Measurements from ENCODE around the gene IGLL1.
"Not testable (repeated sequence)": the region's sequence is repeated elsewhere in the genome, so short reads cannot be mapped to it uniquely, and the experiment has no call there.

Gene IGLL1

DNA sequence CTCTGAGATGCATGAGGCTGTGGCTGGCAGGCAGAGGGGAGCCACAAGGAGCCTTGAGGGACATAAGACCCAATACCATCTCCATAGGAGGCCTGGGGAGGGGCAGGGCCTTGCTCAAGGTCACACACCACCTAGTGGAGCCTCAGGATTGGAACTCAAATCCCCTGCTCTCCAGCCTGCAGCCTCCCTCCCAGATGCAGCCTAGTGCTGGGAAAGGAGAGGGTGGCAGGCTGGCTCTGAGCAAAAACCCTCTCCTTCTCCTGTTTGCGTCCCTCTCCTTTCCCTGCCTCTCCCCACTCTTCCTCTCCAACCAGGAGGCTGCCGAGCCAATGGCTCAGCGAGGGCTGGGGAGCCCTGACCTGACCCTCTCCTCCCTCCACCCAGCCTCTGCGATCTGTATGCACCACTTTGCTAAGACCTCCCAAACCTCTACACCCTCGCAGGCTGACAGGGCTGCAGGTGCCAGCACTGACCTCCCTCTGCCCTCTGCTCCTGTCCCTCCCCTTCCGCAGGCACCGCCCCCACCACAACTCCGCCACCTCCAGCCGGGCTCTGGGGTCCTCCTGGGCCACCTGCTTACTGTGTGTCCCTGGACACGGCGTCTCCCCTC is 14.7 kb downstream of the IGLL1 start:
- Histone ChIP-seq H3K36me3 (ENCODE audit: control insufficient read depth, insufficient read depth, low read length) (no peaks in the 10 kb centered on the region), H3K4me1 (ENCODE audit: control insufficient read depth, insufficient read depth, low read length, poor library complexity, severe bottlenecking) (peaks cover 7% of the 10 kb centered on the region), H3K27me3 (replicated peaks; ENCODE audit: control insufficient read depth, insufficient read depth, low read length, poor library complexity, severe bottlenecking) (peaks cover 20% of the 10 kb centered on the region), H3K9me3 (ENCODE audit: control insufficient read depth, low read length) (no peaks in the 10 kb centered on the region), H3K27ac (ENCODE audit: insufficient read depth, low read length, poor library complexity, severe bottlenecking) (no peak overlapping the region), H3K4me3 (ENCODE audit: insufficient read depth, low read depth, low read length, poor library complexity, severe bottlenecking) (peak overlapping the region; percentile 67)
- DNase-seq, result no peak

DNA sequence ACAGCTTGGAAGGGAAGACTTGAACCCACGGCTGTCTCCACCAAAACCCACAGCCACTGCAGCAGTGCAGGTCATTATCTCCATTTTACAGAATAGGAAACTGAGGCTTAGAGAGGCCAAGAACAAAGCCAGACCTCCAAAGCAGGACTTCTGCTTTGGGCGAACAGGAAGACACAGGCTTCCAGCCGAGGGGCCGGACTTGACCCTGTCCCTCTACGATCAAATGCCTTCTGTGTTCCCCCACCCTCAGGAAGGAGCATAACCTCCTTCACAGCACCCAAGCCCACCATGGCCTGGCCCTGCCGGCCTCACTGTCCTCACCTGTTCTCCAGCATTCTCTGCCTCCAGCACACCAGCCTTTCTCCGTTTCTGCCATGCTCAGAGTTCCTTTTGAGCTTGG is 15.8 kb downstream of the IGLL1 start:
- Histone ChIP-seq H3K27me3 (replicated peaks; ENCODE audit: control insufficient read depth, insufficient read depth, low read length, poor library complexity, severe bottlenecking) (peaks cover 20% of the 10 kb centered on the region), H3K4me3 (ENCODE audit: insufficient read depth, low read depth, low read length, poor library complexity, severe bottlenecking) (no peak overlapping the region), H3K27ac (ENCODE audit: insufficient read depth, low read length, poor library complexity, severe bottlenecking) (no peak overlapping the region), H3K4me1 (ENCODE audit: control insufficient read depth, insufficient read depth, low read length, poor library complexity, severe bottlenecking) (peaks cover 7% of the 10 kb centered on the region), H3K36me3 (ENCODE audit: control insufficient read depth, insufficient read depth, low read length) (no peaks in the 10 kb centered on the region), H3K9me3 (ENCODE audit: control insufficient read depth, low read length) (no peaks in the 10 kb centered on the region)
- DNase-seq, result no peak

DNA sequence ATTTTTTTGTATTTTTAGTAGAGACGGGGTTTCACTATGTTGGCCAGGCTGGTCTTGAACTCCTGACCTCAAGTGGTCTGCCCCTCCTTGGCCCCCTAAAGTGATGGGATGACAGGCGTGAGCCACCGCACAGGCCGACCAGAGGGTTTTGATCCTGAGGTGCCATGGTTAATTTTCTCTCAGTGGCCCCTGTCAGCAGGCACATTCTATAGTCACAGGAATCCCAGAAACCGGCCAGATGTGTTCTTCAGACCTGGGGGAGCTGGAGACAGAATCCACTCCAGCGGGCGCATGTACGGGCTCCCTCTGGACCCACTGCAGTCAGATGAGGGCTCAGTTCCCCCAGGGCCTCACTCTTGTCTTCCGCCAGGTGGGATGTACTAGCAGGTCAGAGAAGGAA is 17.0 kb downstream of the IGLL1 start:
- H3K27me3 ChIP-seq (replicated peaks; ENCODE audit: control insufficient read depth, insufficient read depth, low read length, poor library complexity, severe bottlenecking), result peaks cover 20% of the 10 kb centered on the region
- H3K4me1 ChIP-seq (ENCODE audit: control insufficient read depth, insufficient read depth, low read length, poor library complexity, severe bottlenecking), result peaks cover 7% of the 10 kb centered on the region
- no peak overlapping the region for H3K27ac ChIP-seq (ENCODE audit: insufficient read depth, low read length, poor library complexity, severe bottlenecking)
- H3K9me3 ChIP-seq (ENCODE audit: control insufficient read depth, low read length), result no peaks in the 10 kb centered on the region
- H3K36me3 ChIP-seq (ENCODE audit: control insufficient read depth, insufficient read depth, low read length), result no peaks in the 10 kb centered on the region
- DNase-seq, result no peak
- no peak overlapping the region for H3K4me3 ChIP-seq (ENCODE audit: insufficient read depth, low read depth, low read length, poor library complexity, severe bottlenecking)

DNA sequence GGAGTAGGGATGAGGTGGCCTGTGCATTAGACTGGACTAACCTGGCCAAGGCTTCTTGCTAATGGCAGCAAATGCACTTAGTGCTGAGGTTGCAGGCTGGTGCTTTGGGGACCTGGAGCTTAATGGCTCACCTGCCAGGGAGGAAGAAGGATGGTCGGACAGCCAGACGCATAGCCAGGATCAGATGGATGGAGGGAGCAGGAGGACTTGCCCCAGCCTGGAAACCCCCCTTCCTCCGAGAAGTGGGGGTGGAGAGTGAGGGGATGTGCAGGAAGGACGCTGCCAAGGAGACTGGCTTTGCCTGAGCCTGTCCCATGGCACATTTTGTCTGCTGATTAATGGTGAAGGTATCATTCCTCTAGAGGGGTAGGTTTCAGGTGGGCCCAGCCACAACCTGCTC is 17.9 kb downstream of the IGLL1 start:
- no peak overlapping the region for H3K4me3 ChIP-seq (ENCODE audit: insufficient read depth, low read depth, low read length, poor library complexity, severe bottlenecking)
- no peak overlapping the region for H3K27ac ChIP-seq (ENCODE audit: insufficient read depth, low read length, poor library complexity, severe bottlenecking)
- peaks cover 7% of the 10 kb centered on the region for H3K4me1 ChIP-seq (ENCODE audit: control insufficient read depth, insufficient read depth, low read length, poor library complexity, severe bottlenecking)
- no peaks in the 10 kb centered on the region for H3K9me3 ChIP-seq (ENCODE audit: control insufficient read depth, low read length)
- H3K36me3 ChIP-seq (ENCODE audit: control insufficient read depth, insufficient read depth, low read length), result no peaks in the 10 kb centered on the region
- H3K27me3 ChIP-seq (replicated peaks; ENCODE audit: control insufficient read depth, insufficient read depth, low read length, poor library complexity, severe bottlenecking), result peaks cover 15% of the 10 kb centered on the region
- DNase-seq, result no peak

DNA sequence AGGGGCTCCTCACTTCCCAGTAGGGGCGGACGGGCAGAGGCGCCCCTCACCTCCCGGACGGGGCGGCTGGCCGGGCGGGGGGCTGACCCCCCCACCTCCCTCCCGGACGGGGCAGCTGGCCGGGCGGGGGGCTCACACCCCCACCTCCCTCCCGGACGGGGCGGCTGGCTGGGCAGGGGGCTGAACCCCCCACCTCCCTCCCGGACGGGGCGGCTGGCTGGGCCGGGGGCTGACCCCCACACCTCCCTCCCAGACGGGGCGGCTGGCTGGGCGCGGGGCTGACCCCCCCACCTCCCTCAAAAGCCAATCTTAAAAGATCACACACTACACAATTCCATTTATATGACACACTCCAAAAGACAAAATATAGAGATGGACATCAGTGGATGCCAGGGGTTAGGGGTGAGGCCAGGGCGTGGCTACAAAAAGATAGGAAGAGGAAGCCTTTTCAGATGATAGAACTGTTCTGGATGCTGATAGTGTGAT is 19.0 kb downstream of the IGLL1 start:
- H3K27ac ChIP-seq (ENCODE audit: insufficient read depth, low read length, poor library complexity, severe bottlenecking); H3K36me3 ChIP-seq (ENCODE audit: control insufficient read depth, insufficient read depth, low read length); H3K4me3 ChIP-seq (ENCODE audit: insufficient read depth, low read depth, low read length, poor library complexity, severe bottlenecking); H3K27me3 ChIP-seq (replicated peaks; ENCODE audit: control insufficient read depth, insufficient read depth, low read length, poor library complexity, severe bottlenecking); H3K9me3 ChIP-seq (ENCODE audit: control insufficient read depth, low read length); DNase-seq; H3K4me1 ChIP-seq (ENCODE audit: control insufficient read depth, insufficient read depth, low read length, poor library complexity, severe bottlenecking): not testable (repeated sequence)

DNA sequence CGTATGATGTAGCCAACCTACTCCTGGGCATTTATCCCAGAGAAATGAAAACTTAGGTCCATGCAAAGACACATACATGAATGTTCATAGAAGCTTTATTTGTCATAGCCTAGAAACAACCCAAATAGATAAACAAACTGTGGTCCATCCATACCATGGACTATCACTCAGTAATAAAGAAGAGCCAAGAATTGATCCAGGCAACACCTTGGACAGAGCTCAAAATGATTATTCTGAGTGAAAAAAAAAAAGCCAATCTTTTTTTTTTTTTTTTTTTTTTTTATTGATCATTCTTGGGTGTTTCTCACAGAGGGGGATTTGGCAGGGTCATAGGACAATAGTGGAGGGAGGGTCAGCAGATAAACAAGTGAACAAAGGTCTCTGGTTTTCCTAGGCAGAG is 19.9 kb downstream of the IGLL1 start:
- not testable (repeated sequence) for H3K27ac ChIP-seq (ENCODE audit: insufficient read depth, low read length, poor library complexity, severe bottlenecking); H3K9me3 ChIP-seq (ENCODE audit: control insufficient read depth, low read length); H3K4me3 ChIP-seq (ENCODE audit: insufficient read depth, low read depth, low read length, poor library complexity, severe bottlenecking); H3K36me3 ChIP-seq (ENCODE audit: control insufficient read depth, insufficient read depth, low read length); DNase-seq; H3K27me3 ChIP-seq (replicated peaks; ENCODE audit: control insufficient read depth, insufficient read depth, low read length, poor library complexity, severe bottlenecking); H3K4me1 ChIP-seq (ENCODE audit: control insufficient read depth, insufficient read depth, low read length, poor library complexity, severe bottlenecking)

DNA sequence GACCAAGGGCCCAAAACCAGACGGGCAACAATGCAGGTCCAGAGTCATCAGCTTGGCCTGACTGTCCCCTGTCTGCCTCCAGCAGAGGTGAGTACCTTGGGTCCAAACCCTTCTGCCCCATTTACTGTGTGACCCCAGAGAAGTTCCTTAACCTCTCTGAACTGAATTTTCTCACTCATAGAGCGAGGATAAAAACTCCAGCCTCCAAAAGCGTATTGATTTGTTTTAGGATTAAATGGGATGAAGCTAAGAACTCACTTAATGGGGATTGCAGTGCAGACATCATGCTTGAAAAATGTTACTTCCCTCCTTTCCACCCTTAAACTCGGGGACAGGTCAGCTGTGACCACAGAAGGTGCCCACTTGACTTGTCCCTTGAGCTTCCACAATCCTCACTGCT is 22.6 kb downstream of the IGLL1 start:
- Histone ChIP-seq H3K27me3 (replicated peaks; ENCODE audit: control insufficient read depth, insufficient read depth, low read length, poor library complexity, severe bottlenecking) (no peaks in the 10 kb centered on the region), H3K9me3 (ENCODE audit: control insufficient read depth, low read length) (no peaks in the 10 kb centered on the region), H3K4me1 (ENCODE audit: control insufficient read depth, insufficient read depth, low read length, poor library complexity, severe bottlenecking) (no peaks in the 10 kb centered on the region), H3K27ac (ENCODE audit: insufficient read depth, low read length, poor library complexity, severe bottlenecking) (no peak overlapping the region), H3K36me3 (ENCODE audit: control insufficient read depth, insufficient read depth, low read length) (no peaks in the 10 kb centered on the region), H3K4me3 (ENCODE audit: insufficient read depth, low read depth, low read length, poor library complexity, severe bottlenecking) (no peak overlapping the region)
- DNase-seq, result no peak

DNA sequence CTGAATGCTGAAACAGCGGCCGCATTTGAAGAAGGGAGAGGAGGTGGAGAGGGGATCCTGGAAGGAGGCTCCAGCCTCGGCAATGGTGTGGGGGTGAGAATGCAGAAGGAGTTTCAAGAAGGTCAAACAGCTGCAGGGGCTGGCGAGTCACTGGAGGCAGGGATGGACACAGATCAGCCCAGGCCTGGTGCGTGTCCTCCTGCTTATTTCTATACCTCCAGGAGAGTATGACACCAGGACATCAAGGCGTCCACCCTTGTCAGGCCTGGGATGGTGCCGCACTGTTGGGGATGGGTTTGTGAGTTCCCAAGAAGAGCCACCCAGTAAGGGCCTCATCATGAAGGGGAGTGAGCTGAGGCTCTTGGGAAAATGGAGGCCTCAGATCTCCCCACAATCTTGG is 23.1 kb downstream of the IGLL1 start:
- Histone ChIP-seq H3K9me3 (ENCODE audit: control insufficient read depth, low read length) (no peaks in the 10 kb centered on the region), H3K27ac (ENCODE audit: insufficient read depth, low read length, poor library complexity, severe bottlenecking) (no peak overlapping the region), H3K36me3 (ENCODE audit: control insufficient read depth, insufficient read depth, low read length) (no peaks in the 10 kb centered on the region), H3K4me3 (ENCODE audit: insufficient read depth, low read depth, low read length, poor library complexity, severe bottlenecking) (no peak overlapping the region), H3K4me1 (ENCODE audit: control insufficient read depth, insufficient read depth, low read length, poor library complexity, severe bottlenecking) (no peaks in the 10 kb centered on the region), H3K27me3 (replicated peaks; ENCODE audit: control insufficient read depth, insufficient read depth, low read length, poor library complexity, severe bottlenecking) (no peaks in the 10 kb centered on the region)
- no peak for DNase-seq

DNA sequence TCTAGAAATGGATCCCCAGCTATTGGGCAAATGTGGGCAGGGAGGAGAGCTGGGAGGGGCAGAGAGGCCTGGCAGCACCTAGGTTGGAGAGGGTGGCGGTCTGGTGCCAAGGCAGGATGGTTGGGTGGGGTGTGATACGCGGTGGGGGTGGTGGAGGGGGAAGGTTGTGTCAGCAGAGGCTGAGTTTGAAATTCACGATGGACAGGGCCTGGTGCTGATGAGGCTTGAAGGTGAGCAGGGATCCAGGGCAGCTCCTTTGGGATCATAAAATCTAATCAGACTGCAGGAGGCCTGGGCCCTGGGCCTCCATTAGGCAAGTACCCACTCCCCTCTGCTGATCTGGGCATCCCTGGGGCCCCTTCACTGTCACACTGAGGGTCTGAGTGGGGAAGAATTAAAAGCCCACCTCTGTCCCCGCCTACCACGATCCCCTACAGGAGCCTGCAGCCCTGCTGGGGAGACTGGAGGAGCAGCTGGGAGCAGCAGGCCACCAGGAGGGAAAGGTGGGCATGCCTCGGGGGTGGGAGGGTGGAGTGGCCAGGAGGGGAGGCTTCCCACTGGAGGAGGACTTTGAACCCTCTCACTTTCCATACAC is 24.0 kb downstream of the IGLL1 start:
- H3K9me3 ChIP-seq (ENCODE audit: control insufficient read depth, low read length), result no peaks in the 10 kb centered on the region
- H3K4me1 ChIP-seq (ENCODE audit: control insufficient read depth, insufficient read depth, low read length, poor library complexity, severe bottlenecking), result no peaks in the 10 kb centered on the region
- H3K27ac ChIP-seq (ENCODE audit: insufficient read depth, low read length, poor library complexity, severe bottlenecking), result no peak overlapping the region
- H3K4me3 ChIP-seq (ENCODE audit: insufficient read depth, low read depth, low read length, poor library complexity, severe bottlenecking), result no peak overlapping the region
- H3K27me3 ChIP-seq (replicated peaks; ENCODE audit: control insufficient read depth, insufficient read depth, low read length, poor library complexity, severe bottlenecking), result no peaks in the 10 kb centered on the region
- H3K36me3 ChIP-seq (ENCODE audit: control insufficient read depth, insufficient read depth, low read length), result no peaks in the 10 kb centered on the region
- no peak for DNase-seq

DNA sequence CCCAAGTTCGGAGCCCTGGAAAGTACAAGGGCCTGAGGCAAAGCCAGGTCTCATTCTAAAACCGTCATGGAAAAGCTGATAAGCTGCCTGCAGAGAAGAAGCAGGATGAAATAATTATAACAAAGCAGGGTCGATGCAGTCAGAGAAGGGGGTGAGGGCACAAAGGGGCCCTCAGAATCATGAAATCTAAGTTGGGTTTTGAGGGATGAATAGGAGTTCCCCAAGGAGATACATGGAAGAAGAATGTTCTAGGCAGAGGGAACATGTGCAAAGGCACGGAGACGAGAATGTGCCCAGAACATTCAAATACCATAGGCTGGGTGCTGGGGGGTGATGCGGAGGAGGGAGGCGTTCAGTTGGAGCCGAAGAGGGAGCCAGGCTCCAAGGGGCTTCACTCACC is 25.0 kb downstream of the IGLL1 start:
- H3K4me1 ChIP-seq (ENCODE audit: control insufficient read depth, insufficient read depth, low read length, poor library complexity, severe bottlenecking), result no peaks in the 10 kb centered on the region
- no peak overlapping the region for H3K4me3 ChIP-seq (ENCODE audit: insufficient read depth, low read depth, low read length, poor library complexity, severe bottlenecking)
- H3K27ac ChIP-seq (ENCODE audit: insufficient read depth, low read length, poor library complexity, severe bottlenecking), result no peak overlapping the region
- no peaks in the 10 kb centered on the region for H3K9me3 ChIP-seq (ENCODE audit: control insufficient read depth, low read length)
- no peak for DNase-seq
- H3K27me3 ChIP-seq (replicated peaks; ENCODE audit: control insufficient read depth, insufficient read depth, low read length, poor library complexity, severe bottlenecking), result no peaks in the 10 kb centered on the region
- no peaks in the 10 kb centered on the region for H3K36me3 ChIP-seq (ENCODE audit: control insufficient read depth, insufficient read depth, low read length)

All from effector memory CD4-positive, alpha-beta T cell (primary cell).